Endodermal cell (in vitro differentiated cells): ENCODE data around the gene EYS. TPM values are rescaled to one million over a fixed set of nuclear protein-coding genes. Genes with fewer than 3 reads are reported as not detected.

Source experiments
- DNase-seq: peaks from one replicate; pipeline ENCODE4 v3.0.0-alpha.2; 2017
- H3K27ac ChIP-seq: 2 replicates; pipeline ENCODE4 v1.5.1; 2013; ENCODE audit warnings: mild to moderate bottlenecking, low read depth, low read length, moderate library complexity
- H3K27me3 ChIP-seq: 2 replicates; pipeline ENCODE4 v1.6.1; 2013; ENCODE audit warnings: mild to moderate bottlenecking, low read length, moderate library complexity; ENCODE audit not compliant: insufficient read depth, control insufficient read depth, poor library complexity, severe bottlenecking
- H3K36me3 ChIP-seq: 2 replicates; pipeline ENCODE4 v1.7.0; 2013; ENCODE audit warnings: mild to moderate bottlenecking, low read length, moderate library complexity; ENCODE audit not compliant: control insufficient read depth, insufficient read depth
- H3K4me1 ChIP-seq: one replicate; pipeline ENCODE4 v1.7.0; 2013; ENCODE audit warnings: low read length; ENCODE audit not compliant: control insufficient read depth, insufficient read depth
- H3K4me3 ChIP-seq: 2 replicates; pipeline ENCODE4 v1.5.1; 2013; ENCODE audit warnings: mild to moderate bottlenecking, low read length, moderate library complexity
- H3K9ac ChIP-seq: 2 replicates; pipeline ENCODE4 v1.6.1; 2013; ENCODE audit warnings: mild to moderate bottlenecking, low read length, moderate library complexity; ENCODE audit not compliant: poor library complexity, severe bottlenecking; ENCODE audit errors: extremely low read depth
- H3K9me3 ChIP-seq: 2 replicates; pipeline ENCODE4 v1.6.1; 2013; ENCODE audit warnings: mild to moderate bottlenecking, low read length, moderate library complexity; ENCODE audit not compliant: control insufficient read depth
- H3K27ac Mint-ChIP-seq: 2 replicates; pipeline ENCODE4 v1.8.0; 2020; ENCODE audit warnings: mixed read lengths
- H3K27me3 Mint-ChIP-seq: 2 replicates; pipeline ENCODE4 v1.8.0; 2021; ENCODE audit warnings: mild to moderate bottlenecking, mixed read lengths; ENCODE audit not compliant: insufficient read depth
- H3K36me3 Mint-ChIP-seq: 2 replicates; pipeline ENCODE4 v1.8.0; 2020; ENCODE audit warnings: low read depth, mixed read lengths
- H3K4me1 Mint-ChIP-seq: 2 replicates; pipeline ENCODE4 v1.8.0; 2020; ENCODE audit warnings: mixed read lengths
- H3K4me3 Mint-ChIP-seq: 2 replicates; pipeline ENCODE4 v1.8.0; 2020; ENCODE audit warnings: mild to moderate bottlenecking, moderate library complexity, mixed read lengths
- H3K9me3 Mint-ChIP-seq: 2 replicates; pipeline ENCODE4 v1.8.0; 2020; ENCODE audit warnings: mild to moderate bottlenecking, mixed read lengths
- CTCF ChIP-seq: fragments of 200-600 bp; sonication (generic); conservative IDR thresholded peaks from 2 replicates; pipeline ENCODE4 v1.5.0; 2021; ENCODE audit warnings: antibody characterized with exemption, mild to moderate bottlenecking
- WGBS, 2 experiments: methylation state at CpG; one replicate each; pipeline versions ENCODE4 v1.1.5 to v1.1.7; 2013; ENCODE audit warnings: missing lambda C conversion rate in 2 of 2, mixed read lengths in 1 of 2; ENCODE audit not compliant: insufficient coverage in 1 of 2, insufficient read length in 1 of 2; 5-methylcytosine and 5-hydroxymethylcytosine counted together
- total RNA-seq, 2 donors: library from RNA; stranded (reverse); fragmentation: NEBNext Ultra II Directional in 1 of 2; extraction: Animal tissue kit (Norgen Biotek cat#: 25700) in 1 of 2; gene quantifications; 2 replicates in 1 of 2; 3 replicates in 1 of 2; pipeline ENCODE4 v1.2.1, GENCODE V29; 2021

Gene EYS
- total RNA-seq, 2 donors from 2014 or later: 0.31 to 0.70 TPM

- no peaks in the 10 kb centered on the region for H3K36me3 ChIP-seq
- Mint-ChIP-seq H3K36me3 (no peaks in the 10 kb centered on the region), H3K27me3 (no peaks in the 10 kb centered on the region), H3K4me1 (no peaks in the 10 kb centered on the region), H3K27ac (no peak overlapping the region), H3K4me3 (no peak overlapping the region), H3K9me3 (no peaks in the 10 kb centered on the region)
- H3K9ac ChIP-seq: no peak overlapping the region
- DNase-seq: no peak
- H3K27me3 ChIP-seq: no peaks in the 10 kb centered on the region
- H3K4me3 ChIP-seq: no peak overlapping the region
- no peak for TF ChIP-seq CTCF
- H3K27ac ChIP-seq: no peak overlapping the region
- H3K9me3 ChIP-seq: no peaks in the 10 kb centered on the region
- whole genome bisulfite sequencing, 2 experiments: 92 to 100% methylated on average over 1 of the region's 1 CpG
- H3K4me1 ChIP-seq: no peaks in the 10 kb centered on the region
These were observed 1632.0 kb downstream of the EYS start for GRCh38 chr6:64074981-64075380.

- Histone ChIP-seq H3K9me3 (no peaks in the 10 kb centered on the region), H3K9ac (no peak overlapping the region), H3K4me3 (no peak overlapping the region), H3K4me1 (no peaks in the 10 kb centered on the region), H3K27me3 (no peaks in the 10 kb centered on the region), H3K27ac (no peak overlapping the region), H3K36me3 (no peaks in the 10 kb centered on the region)
- H3K27ac Mint-ChIP-seq: no peak overlapping the region
- H3K4me1 Mint-ChIP-seq: no peaks in the 10 kb centered on the region
- H3K4me3 Mint-ChIP-seq: no peak overlapping the region
- no peaks in the 10 kb centered on the region for H3K27me3 Mint-ChIP-seq
- H3K9me3 Mint-ChIP-seq: no peaks in the 10 kb centered on the region
- no peak for DNase-seq
- TF ChIP-seq CTCF: no peak
- H3K36me3 Mint-ChIP-seq: no peaks in the 10 kb centered on the region
- WGBS, 2 experiments: 64% methylated on average over 1 of the region's 1 CpG; no CpG with 5 or more reads in 1 of the 2 experiments
These were observed 1634.3 kb downstream of the EYS start for GRCh38 chr6:64072686-64073085.

- no peaks in the 10 kb centered on the region for H3K27me3 ChIP-seq
- Mint-ChIP-seq H3K9me3 (no peaks in the 10 kb centered on the region), H3K27me3 (no peaks in the 10 kb centered on the region), H3K4me1 (no peaks in the 10 kb centered on the region), H3K36me3 (no peaks in the 10 kb centered on the region), H3K27ac (no peak overlapping the region), H3K4me3 (no peak overlapping the region)
- WGBS, 2 experiments: 100% methylated on average over 1 of the region's 1 CpG; no CpG with 5 or more reads in 1 of the 2 experiments
- no peaks in the 10 kb centered on the region for H3K9me3 ChIP-seq
- H3K36me3 ChIP-seq: no peaks in the 10 kb centered on the region
- H3K27ac ChIP-seq: no peak overlapping the region
- DNase-seq: no peak
- H3K9ac ChIP-seq: no peak overlapping the region
- H3K4me3 ChIP-seq: no peak overlapping the region
- TF ChIP-seq CTCF: no peak
- no peaks in the 10 kb centered on the region for H3K4me1 ChIP-seq
These were observed 1642.1 kb downstream of the EYS start for GRCh38 chr6:64064919-64065318.
